A172 (cell line): ENCODE data around the gene ZNF775. TPM values are rescaled to one million over a fixed set of nuclear protein-coding genes. Genes with fewer than 3 reads are reported as not detected.

Experiments
- DNase-seq: peaks from one replicate; pipeline ENCODE4 v3.0.0-alpha.2; 2015; ENCODE audit warnings: low spot score
- total RNA-seq: library from RNA; depleted of rRNA; stranded (reverse); fragments of >200 nt; shearing (Covaris generic); gene quantifications from 2 replicates; pipeline ENCODE4 v1.2.3, GENCODE V29; 2014; rRNA removed

Gene ZNF775
- total RNA-seq, result 5.7 and 11.1 TPM in 2 replicates

- peak; percentile 88 for DNase-seq
Measured at GRCh38 chr7:150378853-150379440, at the start of gene ZNF775. Gene ZNF775 (plus strand): TSS chr7:150379330. CDS start chr7:150388471, 9,141 bp downstream.

GRCh38 chr7:150329331-150330120, 49.6 kb upstream of the ZNF775 start:
- DNase-seq, result no peak

GRCh38 chr7:150330211-150330885, 48.8 kb upstream of the ZNF775 start:
- no peak for DNase-seq

- no peak for DNase-seq
Measured at GRCh38 chr7:150332852-150333635, 46.1 kb upstream of the ZNF775 start.

GRCh38 chr7:150333659-150334058, 45.5 kb upstream of the ZNF775 start:
- no peak for DNase-seq

- no peak for DNase-seq
Measured at GRCh38 chr7:150334108-150334507, 45.0 kb upstream of the ZNF775 start.

- no peak for DNase-seq
Measured at GRCh38 chr7:150335108-150335773, 43.9 kb upstream of the ZNF775 start.

- no peak for DNase-seq
Measured at GRCh38 chr7:150335774-150336112, 43.4 kb upstream of the ZNF775 start.

GRCh38 chr7:150336746-150337145, 42.4 kb upstream of the ZNF775 start:
- DNase-seq, result no peak

- DNase-seq, result no peak
Measured at GRCh38 chr7:150337179-150337578, 42.0 kb upstream of the ZNF775 start.

- DNase-seq, result no peak
Measured at GRCh38 chr7:150337659-150338081, 41.5 kb upstream of the ZNF775 start.

- DNase-seq, result no peak
Measured at GRCh38 chr7:150338166-150338829, 40.8 kb upstream of the ZNF775 start.

- peak; percentile 60 for DNase-seq
Measured at GRCh38 chr7:150339409-150339809, 39.7 kb upstream of the ZNF775 start.

- peak; percentile 69 for DNase-seq
Measured at GRCh38 chr7:150340024-150340749, 38.9 kb upstream of the ZNF775 start.

GRCh38 chr7:150340875-150341262, 38.3 kb upstream of the ZNF775 start:
- DNase-seq, result no peak

GRCh38 chr7:150341263-150342120, 37.6 kb upstream of the ZNF775 start, which contains the start of gene RARRES2:
Gene RARRES2 (minus strand): TSS chr7:150341629. CDS start chr7:150340609, 1,020 bp downstream.
- no peak for DNase-seq

GRCh38 chr7:150342121-150342408, 37.1 kb upstream of the ZNF775 start:
- DNase-seq, result no peak

- no peak for DNase-seq
Measured at GRCh38 chr7:150343225-150343624, 35.9 kb upstream of the ZNF775 start.

- DNase-seq, result no peak
Measured at GRCh38 chr7:150344299-150344698, 34.8 kb upstream of the ZNF775 start.
